Subcutaneous adipose tissue (tissue), 4 donors: Measurements from ENCODE around the gene KIAA1958. TPM values are rescaled to one million over a fixed set of nuclear protein-coding genes. Genes with fewer than 3 reads are reported as not detected.

Source experiments
- CTCF ChIP-seq: fragments of 450-650 bp; IDR thresholded peaks from one replicate; pipeline ENCODE4 v1.5.1; 2016; ENCODE audit warnings: low read depth, mild to moderate bottlenecking, control low read depth, antibody characterized with exemption, moderate library complexity
- total RNA-seq, 4 donors: library from RNA; depleted of rRNA; stranded (reverse); fragments of >200 nt; gene quantifications; one replicate each; pipeline ENCODE4 v1.1.0, GENCODE V29; 2016

The KIAA1958 gene
- total RNA-seq, 4 donors from 2014 or later, result 2.0 to 6.2 (median 3.5) TPM

- TF ChIP-seq CTCF, result no peak
Measured at GRCh38 chr9:112570671-112571167, 84.1 kb downstream of the KIAA1958 start.

GRCh38 chr9:112571624-112572355, 85.2 kb downstream of the KIAA1958 start:
- TF ChIP-seq CTCF, result no peak

- no peak for TF ChIP-seq CTCF
Measured at GRCh38 chr9:112572416-112572815, 85.8 kb downstream of the KIAA1958 start.

- no peak for TF ChIP-seq CTCF
Measured at GRCh38 chr9:112574008-112574407, 87.4 kb downstream of the KIAA1958 start.

GRCh38 chr9:112575107-112575506, 88.5 kb downstream of the KIAA1958 start:
- no peak for TF ChIP-seq CTCF

- TF ChIP-seq CTCF, result no peak
Measured at GRCh38 chr9:112581469-112582176, 95.0 kb downstream of the KIAA1958 start.
